HCT116 (cell line): ENCODE measurements around the gene RNF225. TPM values are rescaled to one million over a fixed set of nuclear protein-coding genes. Genes with fewer than 3 reads are reported as not detected.

ENCODE experiments used
- ATAC-seq: fragments of 200-7000 bp; cut with Tn5 transposase; 2 replicates; pipeline ENCODE4 v1.9.1; 2020; ENCODE audit warnings: mild to moderate bottlenecking, moderate library complexity
- BruUV-seq: library from RNA; stranded (reverse); fragments of 400-500 nt; replicated peaks from 2 replicates; lab custom pipeline; 2021; lab: Mats Ljungman, UMichigan
- CTCF ChIA-PET: fragments of 300-600 bp; sonication (Branson Sonifier 250); formaldehyde crosslinking; loops from one replicate; lab custom pipeline; 2021; ENCODE audit warnings: antibody characterized with exemption; lab: Charles Lee
- POLR2A ChIA-PET: fragments of 300-600, 350-600 bp; sonication (Branson Sonifier 250); formaldehyde crosslinking; loops from one replicate; lab custom pipeline; 2021; ENCODE audit warnings: antibody characterized with exemption; lab: Charles Lee
- RAD21 ChIA-PET, 2 experiments: fragments of 300-600 bp; sonication (Branson Sonifier 250); formaldehyde crosslinking; loops; one replicate each; lab custom pipeline; 2023; ENCODE audit warnings: low total read pairs in 2 of 2; ENCODE audit not compliant: uncharacterized antibody in 2 of 2, unreplicated experiment in 2 of 2, low non-redundant PET in 1 of 2; lab: Charles Lee
- DNase-seq: peaks from one replicate; pipeline ENCODE4 v3.0.0-alpha.2; 2010; ENCODE audit warnings: low read depth, low spot score
- H2AFZ ChIP-seq: fragments of 200-600 bp; shearing (Covaris generic), sonication (generic); 2 replicates; pipeline ENCODE4 v1.6.1; 2017; ENCODE audit warnings: low read depth, mixed run types, mixed read lengths, antibody characterized with exemption, low read length; ENCODE audit not compliant: poor library complexity, severe bottlenecking
- H3K27ac ChIP-seq: 2 replicates; pipeline ENCODE4 v1.5.1; 2012; ENCODE audit warnings: low read depth, low read length
- H3K27me3 ChIP-seq: fragments of 200-600 bp; sonication (generic); 2 replicates; pipeline ENCODE4 v1.6.1; 2016; ENCODE audit warnings: mixed run types, low read length, mixed read lengths; ENCODE audit not compliant: insufficient read depth
- H3K36me3 ChIP-seq, 2 experiments: fragments of 200-500 bp in 1 of 2; fragments of 200-600 bp in 1 of 2; sonication (Bioruptor generic) in 1 of 2; sonication (generic) in 1 of 2; 2 replicates each; pipeline versions ENCODE4 v1.5.1 to v1.6.1; 2014 to 2016; ENCODE audit warnings: low read length in 2 of 2, inconsistent platforms in 1 of 2, mixed read lengths in 1 of 2, mixed run types in 1 of 2; ENCODE audit not compliant: insufficient read depth in 2 of 2, control insufficient read depth in 1 of 2
- H3K4me1 ChIP-seq, 2 experiments: fragments of 200-600 bp in 1 of 2; sonication (generic) in 1 of 2; 2 replicates each; pipeline versions ENCODE4 v1.5.1 to v1.6.1; 2012 to 2017; ENCODE audit warnings: low read length in 2 of 2, inconsistent platforms in 1 of 2, mild to moderate bottlenecking in 1 of 2, mixed read lengths in 1 of 2, mixed run types in 1 of 2, moderate library complexity in 1 of 2; ENCODE audit not compliant: insufficient read depth in 2 of 2, control insufficient read depth in 1 of 2
- H3K4me2 ChIP-seq: fragments of 200-600 bp; sonication (generic); 2 replicates; pipeline ENCODE4 v1.6.1; 2017; ENCODE audit warnings: mixed run types, low read length, mixed read lengths
- H3K4me3 ChIP-seq, 2 experiments: fragments of 200-600 bp in 1 of 2; sonication (generic) in 1 of 2; replicated peaks in 1 of 2; 2 replicates each; pipeline ENCODE4 v1.5.1; 2011 to 2016; ENCODE audit warnings: low read length in 2 of 2, control low read depth in 1 of 2, low read depth in 1 of 2, mild to moderate bottlenecking in 1 of 2, mixed read lengths in 1 of 2, mixed run types in 1 of 2
- H3K79me2 ChIP-seq: fragments of 200-600 bp; sonication (generic); 2 replicates; pipeline ENCODE4 v1.6.1; 2017; ENCODE audit warnings: mild to moderate bottlenecking, mixed run types, low read length, moderate library complexity, mixed read lengths; ENCODE audit not compliant: insufficient read depth
- H3K9ac ChIP-seq: fragments of 200-600 bp; sonication (generic); 2 replicates; pipeline ENCODE4 v1.6.1; 2016; ENCODE audit warnings: low read length, mixed read lengths
- H3K9me2 ChIP-seq: fragments of 200-600 bp; sonication (generic), shearing (Covaris generic); 2 replicates; pipeline ENCODE4 v1.6.1; 2017; ENCODE audit warnings: mixed run types, mild to moderate bottlenecking, moderate library complexity; ENCODE audit not compliant: insufficient read depth
- H3K9me3 ChIP-seq, 2 experiments: fragments of 200-500 bp in 1 of 2; fragments of 200-600 bp in 1 of 2; sonication (Bioruptor generic) in 1 of 2; sonication (generic) in 1 of 2; 2 replicates each; pipeline ENCODE4 v1.6.1; 2014 to 2017; ENCODE audit warnings: low read length in 2 of 2, mixed read lengths in 2 of 2, inconsistent platforms in 1 of 2, low read depth in 1 of 2, mild to moderate bottlenecking in 1 of 2, mixed run types in 1 of 2, moderate library complexity in 1 of 2; ENCODE audit not compliant: control insufficient read depth in 1 of 2, insufficient read depth in 1 of 2
- H4K20me1 ChIP-seq: fragments of 200-600 bp; sonication (generic), shearing (Covaris generic); 2 replicates; pipeline ENCODE4 v1.6.1; 2017; ENCODE audit warnings: mixed run types, mild to moderate bottlenecking, moderate library complexity; ENCODE audit not compliant: insufficient read depth
- CBX3 ChIP-seq: IDR thresholded peaks from 2 replicates; pipeline ENCODE4 v1.6.1; 2012; ENCODE audit warnings: low read depth
- CEBPB ChIP-seq: IDR thresholded peaks from 2 replicates; pipeline ENCODE4 v1.6.1; 2012; ENCODE audit warnings: low read depth
- CTCF ChIP-seq, 3 experiments: fragments of 200-600 bp in 1 of 3; sonication (generic) in 1 of 3; IDR thresholded peaks in 2 of 3; conservative IDR thresholded peaks in 1 of 3; 2 replicates each; pipeline ENCODE4 v1.5.1; 2012 to 2017; ENCODE audit warnings: low read depth in 2 of 3, low read length in 2 of 3, antibody characterized with exemption in 1 of 3, borderline replicate concordance in 1 of 3, control low read depth in 1 of 3, mild to moderate bottlenecking in 1 of 3, mixed read lengths in 1 of 3, mixed run types in 1 of 3, moderate library complexity in 1 of 3; ENCODE audit not compliant: insufficient read depth in 1 of 3
- EGR1 ChIP-seq: IDR thresholded peaks from 2 replicates; pipeline ENCODE4 v1.6.1; 2012; ENCODE audit warnings: low read depth
- FOSL1 ChIP-seq: IDR thresholded peaks from 2 replicates; pipeline ENCODE4 v1.6.1; 2012; ENCODE audit warnings: low read depth
- JUND ChIP-seq: IDR thresholded peaks from 2 replicates; pipeline ENCODE4 v1.6.1; 2012
- POLR2A ChIP-seq: IDR thresholded peaks from 2 replicates; pipeline ENCODE4 v1.7.0; 2011; ENCODE audit warnings: borderline replicate concordance; ENCODE audit not compliant: insufficient read depth, insufficient read length; ENCODE audit errors: extremely low read depth
- TCF7L2 ChIP-seq: IDR thresholded peaks from 2 replicates; pipeline ENCODE4 v1.7.0; 2011; ENCODE audit warnings: borderline replicate concordance, inconsistent platforms; ENCODE audit not compliant: insufficient read depth, insufficient read length; ENCODE audit errors: extremely low read depth
- ZBTB33 ChIP-seq: IDR thresholded peaks from 2 replicates; pipeline ENCODE4 v1.6.1; 2011; ENCODE audit warnings: mild to moderate bottlenecking, low read length, moderate library complexity; ENCODE audit not compliant: insufficient replicate concordance; ENCODE audit errors: extremely low read depth
- ZNF274 ChIP-seq: fragments of 200-500 bp; sonication (Bioruptor generic); IDR thresholded peaks from 2 replicates; pipeline ENCODE4 v1.6.1; 2014; ENCODE audit warnings: mild to moderate bottlenecking, low read depth, low read length, inconsistent platforms
- intact Hi-C: fragments of 100-400 bp; cut with micrococcal nuclease; formaldehyde crosslinking; loops from 2 replicates; pipeline ENCODE4 v1.10.0; 2022
- total RNA-seq: library from RNA; stranded (reverse); gene quantifications from one replicate; pipeline ENCODE4 v1.2.1, GENCODE V29; 2021; ENCODE audit not compliant: unreplicated experiment

Gene RNF225
- total RNA-seq, 1 experiment from 2014 or later, result 1.2 TPM

- TF ChIP-seq ZBTB33 (no peak), CEBPB (no peak), POLR2A (peak; percentile 84)
Observed at GRCh38 chr19:58362272-58362994, 33.0 kb upstream of the RNF225 start, which contains the start of gene ZNF497 (continued).

GRCh38 chr19:58364146-58364545, 31.3 kb upstream of the RNF225 start:
- no TSS peak for BruUV-seq
- TF ChIP-seq ZNF274 (no peak), TCF7L2 (no peak), CTCF (IDR thresholded peaks at IDR 0.05 in 2 of 3, conservative IDR thresholded peaks at IDR 0.05 in 1 of 3; ENCODE audit: borderline replicate concordance in 1 of 3, insufficient read depth in 1 of 3, low read depth in 2 of 3, low read length in 2 of 3) (no peak), EGR1 (no peak), FOSL1 (no peak), JUND (no peak), CBX3 (no peak)
- Histone ChIP-seq H3K27ac (no peak overlapping the region), H2AFZ (no peak overlapping the region), H3K36me3 (no peaks in the 10 kb centered on the region), H3K9me3 (no peaks in the 10 kb centered on the region), H3K79me2 (0 out of 2 replicates have a peak, but pooled peaks cover 3% of the 10 kb centered on the region), H4K20me1 (no peaks in the 10 kb centered on the region), H3K9ac (no peak overlapping the region), H3K9me2 (no peaks in the 10 kb centered on the region), H3K4me3 (no peak overlapping the region), H3K27me3 (no peaks in the 10 kb centered on the region), H3K4me1 (peaks cover 6 to 19% of the 10 kb centered on the region in 2 experiments; a peak in 3 of 4 replicates), H3K4me2 (no peak overlapping the region)
- POLR2A ChIA-PET, result interaction anchor here (1.8 to 2.2 kb wide), 2 partner anchors 12 to 15 kb away, joined by 6 to 7 read pairs; no protein-coding TSS in a partner anchor
- DNase-seq (no peak), ATAC-seq (no peak)
- CTCF ChIA-PET, result no interaction called here
- intact Hi-C loops, result no loop called here
- RAD21 ChIA-PET, result no interaction called here
